Osteoblast (primary cell): ENCODE measurements around the gene NELL1. TPM values are rescaled to one million over a fixed set of nuclear protein-coding genes. Genes with fewer than 3 reads are reported as not detected.

Experiments
- DNase-seq: peaks from one replicate; pipeline ENCODE4 v3.0.0; 2011; ENCODE audit warnings: low spot score, mixed read lengths; ENCODE audit not compliant: insufficient read length; ENCODE audit errors: missing footprints
- H2AFZ ChIP-seq: 2 replicates; pipeline ENCODE4 v1.6.0; 2011; ENCODE audit warnings: mild to moderate bottlenecking, low read length
- H3K27ac ChIP-seq: 2 replicates; pipeline ENCODE4 v1.5.1; 2011; ENCODE audit warnings: mild to moderate bottlenecking, low read depth, low read length, moderate library complexity
- H3K27me3 ChIP-seq: 2 replicates; pipeline ENCODE4 v1.6.0; 2012; ENCODE audit warnings: mild to moderate bottlenecking, control low read depth, inconsistent platforms, low read length, moderate library complexity; ENCODE audit not compliant: insufficient read depth
- H3K36me3 ChIP-seq: 2 replicates; pipeline ENCODE4 v1.5.1; 2011; ENCODE audit warnings: mild to moderate bottlenecking, low read length, control low read depth, moderate library complexity; ENCODE audit not compliant: insufficient read depth
- H3K4me1 ChIP-seq: 2 replicates; pipeline ENCODE4 v1.5.1; 2011; ENCODE audit warnings: mild to moderate bottlenecking, low read length, control low read depth, moderate library complexity; ENCODE audit not compliant: insufficient read depth
- H3K4me2 ChIP-seq: 2 replicates; pipeline ENCODE4 v1.6.0; 2011; ENCODE audit warnings: mild to moderate bottlenecking, low read length; ENCODE audit not compliant: insufficient read depth
- H3K4me3 ChIP-seq: fragments of 200-600 bp; sonication (generic); 3 replicates; pipeline ENCODE4 v1.5.1; 2012; ENCODE audit warnings: mild to moderate bottlenecking, low read length, inconsistent platforms; ENCODE audit not compliant: insufficient read depth
- H3K79me2 ChIP-seq: 2 replicates; pipeline ENCODE4 v1.6.0; 2012; ENCODE audit warnings: mild to moderate bottlenecking, low read length, control low read depth, inconsistent platforms; ENCODE audit not compliant: insufficient read depth
- H3K9me3 ChIP-seq: 2 replicates; pipeline ENCODE4 v1.5.1; 2011; ENCODE audit warnings: low read depth, low read length, control low read depth
- H4K20me1 ChIP-seq: 2 replicates; pipeline ENCODE4 v1.6.0; 2012; ENCODE audit warnings: mild to moderate bottlenecking, low read length, control low read depth; ENCODE audit not compliant: insufficient read depth
- CTCF ChIP-seq: IDR thresholded peaks from 2 replicates; pipeline ENCODE4 v1.5.1; 2011; ENCODE audit warnings: mild to moderate bottlenecking, low read depth, low read length, moderate library complexity; ENCODE audit errors: extremely low read depth
- total RNA-seq: library from RNA; depleted of rRNA; stranded (reverse); fragments of >200 nt; gene quantifications from 2 replicates; pipeline ENCODE4 v1.2.3, GENCODE V29; 2012

NELL1 gene
- total RNA-seq, 1 donor: not detected

GRCh38 chr11:21346361-21346760, 677.0 kb downstream of the NELL1 start:
- no peak for TF ChIP-seq CTCF
- H3K36me3 ChIP-seq: no peaks in the 10 kb centered on the region
- H3K4me1 ChIP-seq: no peaks in the 10 kb centered on the region
- H4K20me1 ChIP-seq: no peaks in the 10 kb centered on the region
- H3K27ac ChIP-seq: no peak overlapping the region
- H3K4me3 ChIP-seq: no peak overlapping the region
- H3K4me2 ChIP-seq: no peak overlapping the region
- H3K9me3 ChIP-seq: no peaks in the 10 kb centered on the region
- H3K27me3 ChIP-seq: no peaks in the 10 kb centered on the region
- no peaks in the 10 kb centered on the region for H3K79me2 ChIP-seq
- DNase-seq: no peak
- H2AFZ ChIP-seq: no peak overlapping the region

- TF ChIP-seq CTCF: no peak
- Histone ChIP-seq H2AFZ (no peak overlapping the region), H3K4me2 (no peak overlapping the region), H3K36me3 (no peaks in the 10 kb centered on the region), H3K9me3 (no peaks in the 10 kb centered on the region), H3K4me1 (no peaks in the 10 kb centered on the region), H3K4me3 (no peak overlapping the region), H3K27me3 (no peaks in the 10 kb centered on the region), H4K20me1 (no peaks in the 10 kb centered on the region), H3K79me2 (no peaks in the 10 kb centered on the region), H3K27ac (no peak overlapping the region)
- no peak for DNase-seq
Measured at GRCh38 chr11:21350613-21351012, 681.2 kb downstream of the NELL1 start.

GRCh38 chr11:21353425-21353824, 684.0 kb downstream of the NELL1 start:
- H3K36me3 ChIP-seq: no peaks in the 10 kb centered on the region
- H3K27me3 ChIP-seq: no peaks in the 10 kb centered on the region
- H3K4me3 ChIP-seq: no peak overlapping the region
- H3K9me3 ChIP-seq: no peaks in the 10 kb centered on the region
- H2AFZ ChIP-seq: no peak overlapping the region
- no peak for DNase-seq
- no peak for TF ChIP-seq CTCF
- H3K27ac ChIP-seq: no peak overlapping the region
- no peaks in the 10 kb centered on the region for H3K4me1 ChIP-seq
- H3K4me2 ChIP-seq: no peak overlapping the region
- H3K79me2 ChIP-seq: no peaks in the 10 kb centered on the region
- H4K20me1 ChIP-seq: no peaks in the 10 kb centered on the region

GRCh38 chr11:21364866-21365624, 695.7 kb downstream of the NELL1 start:
- no peak overlapping the region for H3K4me3 ChIP-seq
- H3K79me2 ChIP-seq: no peaks in the 10 kb centered on the region
- H3K4me2 ChIP-seq: no peak overlapping the region
- H3K36me3 ChIP-seq: no peaks in the 10 kb centered on the region
- TF ChIP-seq CTCF: no peak
- DNase-seq: no peak
- H2AFZ ChIP-seq: no peak overlapping the region
- H3K27me3 ChIP-seq: no peaks in the 10 kb centered on the region
- H3K9me3 ChIP-seq: peaks cover 5% of the 10 kb centered on the region
- H3K4me1 ChIP-seq: no peaks in the 10 kb centered on the region
- no peaks in the 10 kb centered on the region for H4K20me1 ChIP-seq
- H3K27ac ChIP-seq: no peak overlapping the region
